IPS-15b (cell line): Measurements from ENCODE around the gene KLRG1.

Experiments
- H3K27me3 ChIP-seq: one replicate; pipeline ENCODE4 v1.6.1; 2013; ENCODE audit warnings: low read length; ENCODE audit not compliant: control insufficient read depth, insufficient read depth
- H3K36me3 ChIP-seq: one replicate; pipeline ENCODE4 v1.6.1; 2013; ENCODE audit warnings: low read length; ENCODE audit not compliant: control insufficient read depth, insufficient read depth
- H3K4me1 ChIP-seq: one replicate; pipeline ENCODE4 v1.6.1; 2013; ENCODE audit warnings: mild to moderate bottlenecking, low read length; ENCODE audit not compliant: control insufficient read depth, insufficient read depth
- H3K4me3 ChIP-seq: one replicate; pipeline ENCODE4 v1.5.1; 2013; ENCODE audit warnings: low read depth, low read length
- H3K9ac ChIP-seq: one replicate; pipeline ENCODE4 v1.6.1; 2013; ENCODE audit warnings: low read depth, mild to moderate bottlenecking, low read length
- H3K9me3 ChIP-seq: one replicate; pipeline ENCODE4 v1.6.1; 2013; ENCODE audit warnings: mild to moderate bottlenecking, low read length; ENCODE audit not compliant: control insufficient read depth, insufficient read depth

Gene KLRG1

DNA sequence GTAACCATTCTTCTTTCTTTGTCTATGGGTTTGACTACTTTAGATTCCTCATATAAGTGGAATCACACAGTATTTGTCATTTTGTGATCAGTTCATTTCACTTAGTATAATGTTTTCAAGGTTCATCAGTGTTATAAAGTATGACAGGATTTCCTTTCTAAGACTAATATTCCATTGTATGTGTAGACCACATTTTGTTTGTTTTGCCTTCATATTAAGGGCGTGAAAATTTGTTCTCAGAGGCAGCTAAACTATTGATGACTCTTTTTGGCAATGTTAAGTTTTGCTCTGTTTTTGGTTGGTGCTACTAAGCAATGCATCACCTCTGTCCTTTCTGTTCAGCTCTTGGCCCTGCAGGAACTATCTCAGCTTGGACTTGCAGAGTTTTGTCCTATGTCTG lies 1.7 kb upstream of the KLRG1 start:
- no peaks in the 10 kb centered on the region for H3K4me1 ChIP-seq
- no peak overlapping the region for H3K4me3 ChIP-seq
- H3K9me3 ChIP-seq, result no peaks in the 10 kb centered on the region
- H3K36me3 ChIP-seq, result no peaks in the 10 kb centered on the region
- no peak overlapping the region for H3K9ac ChIP-seq
- H3K27me3 ChIP-seq, result no peaks in the 10 kb centered on the region

DNA sequence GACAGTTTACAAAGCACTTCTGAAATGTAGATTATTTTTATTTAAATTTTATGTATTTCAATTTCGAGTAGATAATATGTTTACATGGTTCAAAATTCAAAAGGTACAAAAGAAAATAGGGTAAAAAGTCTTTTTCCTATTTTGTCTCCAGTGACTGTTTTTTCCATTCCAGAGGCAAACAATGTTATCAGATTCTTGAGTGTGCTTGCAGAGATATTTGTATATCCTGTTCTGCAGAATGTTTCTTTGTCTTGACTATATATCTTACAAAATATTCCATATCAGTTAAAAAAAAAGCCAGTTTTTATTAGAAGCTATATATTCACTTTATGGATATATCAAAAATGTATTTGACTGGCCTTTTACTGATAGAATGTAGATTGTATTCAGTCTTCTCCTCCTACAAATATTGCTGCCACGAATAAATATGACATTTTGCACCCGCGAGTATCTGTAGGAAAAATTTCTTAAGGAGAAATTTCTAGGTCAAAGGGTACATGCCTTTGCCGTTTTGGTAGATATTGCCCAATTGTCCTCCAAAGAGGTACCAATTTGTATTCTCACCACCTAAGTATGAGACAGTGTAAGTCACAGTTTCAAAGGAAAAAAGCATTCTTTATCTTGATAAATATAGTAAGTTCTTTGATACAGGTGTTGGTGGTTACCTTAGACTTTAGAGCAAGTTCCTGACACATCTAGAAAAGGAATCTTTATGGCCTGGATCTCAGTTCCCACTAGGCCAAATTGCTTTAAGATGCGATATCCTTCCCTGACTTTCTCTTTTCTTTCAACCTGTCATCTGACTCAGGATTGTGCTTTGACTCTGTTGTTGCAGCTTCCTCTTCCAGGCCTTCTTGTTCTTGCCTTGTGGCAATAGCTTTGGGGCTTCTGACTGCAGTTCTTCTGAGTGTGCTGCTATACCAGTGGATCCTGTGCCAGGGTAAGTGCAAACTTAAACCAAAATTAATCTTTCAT lies 2.3 kb downstream of the KLRG1 start:
- Histone ChIP-seq H3K9ac (no peak overlapping the region), H3K4me3 (no peak overlapping the region), H3K27me3 (no peaks in the 10 kb centered on the region), H3K9me3 (no peaks in the 10 kb centered on the region), H3K4me1 (peaks cover under 1% of the 10 kb centered on the region), H3K36me3 (no peaks in the 10 kb centered on the region)

DNA sequence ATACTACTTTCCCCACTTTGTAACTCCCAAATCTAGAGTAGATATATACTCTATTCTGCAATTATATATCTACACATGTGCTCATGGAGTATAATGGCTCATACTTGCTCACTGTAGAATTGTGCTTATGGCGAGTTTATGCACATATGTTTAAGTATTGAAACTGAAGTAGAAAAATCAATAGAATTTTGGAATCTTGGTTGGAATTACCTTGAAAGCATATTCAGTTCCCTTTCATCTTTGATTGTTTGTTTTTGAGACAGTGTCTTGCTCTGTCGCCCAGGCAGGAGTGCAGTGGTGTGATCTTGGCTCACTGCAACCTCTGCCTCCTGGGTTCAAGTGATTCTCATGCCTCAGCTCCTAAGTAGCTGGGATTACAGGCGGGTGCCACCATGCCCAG lies 4.5 kb downstream of the KLRG1 start:
- Histone ChIP-seq H3K27me3 (no peaks in the 10 kb centered on the region), H3K4me3 (no peak overlapping the region), H3K9ac (no peak overlapping the region), H3K9me3 (no peaks in the 10 kb centered on the region), H3K4me1 (peaks cover 3% of the 10 kb centered on the region), H3K36me3 (no peaks in the 10 kb centered on the region)

DNA sequence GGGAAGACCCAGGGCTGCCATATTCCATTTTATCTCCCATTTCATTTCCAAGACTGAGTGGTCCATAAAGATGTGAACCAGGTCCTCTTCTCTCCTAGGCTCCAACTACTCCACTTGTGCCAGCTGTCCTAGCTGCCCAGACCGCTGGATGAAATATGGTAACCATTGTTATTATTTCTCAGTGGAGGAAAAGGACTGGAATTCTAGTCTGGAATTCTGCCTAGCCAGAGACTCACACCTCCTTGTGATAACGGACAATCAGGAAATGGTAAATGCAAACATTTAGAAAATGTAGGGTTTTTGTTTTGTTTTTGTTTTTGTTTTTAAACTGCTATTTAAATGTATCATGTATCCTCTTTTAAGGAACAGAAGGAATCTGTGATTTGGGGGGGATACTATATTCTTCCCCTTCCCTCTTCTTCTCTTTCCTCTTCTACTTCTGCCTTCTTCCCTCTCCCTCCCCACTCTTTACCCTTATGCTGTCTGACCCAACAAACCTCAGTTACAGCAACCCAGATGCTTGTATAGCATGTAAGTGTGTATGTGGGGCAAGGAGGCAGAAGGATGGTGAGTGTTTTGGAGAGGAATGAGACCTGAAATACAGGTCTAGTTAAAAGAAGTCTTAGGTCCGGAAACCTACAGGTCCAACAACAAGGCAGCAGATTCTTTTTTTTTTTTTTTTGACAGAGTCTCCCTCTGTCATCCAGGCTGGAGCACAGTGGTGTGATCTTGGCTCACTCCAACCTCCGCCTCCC lies 5.9 kb downstream of the KLRG1 start:
- no peaks in the 10 kb centered on the region for H3K27me3 ChIP-seq
- H3K4me1 ChIP-seq, result peaks cover 3% of the 10 kb centered on the region
- no peak overlapping the region for H3K4me3 ChIP-seq
- H3K9me3 ChIP-seq, result no peaks in the 10 kb centered on the region
- no peaks in the 10 kb centered on the region for H3K36me3 ChIP-seq
- H3K9ac ChIP-seq, result no peak overlapping the region

DNA sequence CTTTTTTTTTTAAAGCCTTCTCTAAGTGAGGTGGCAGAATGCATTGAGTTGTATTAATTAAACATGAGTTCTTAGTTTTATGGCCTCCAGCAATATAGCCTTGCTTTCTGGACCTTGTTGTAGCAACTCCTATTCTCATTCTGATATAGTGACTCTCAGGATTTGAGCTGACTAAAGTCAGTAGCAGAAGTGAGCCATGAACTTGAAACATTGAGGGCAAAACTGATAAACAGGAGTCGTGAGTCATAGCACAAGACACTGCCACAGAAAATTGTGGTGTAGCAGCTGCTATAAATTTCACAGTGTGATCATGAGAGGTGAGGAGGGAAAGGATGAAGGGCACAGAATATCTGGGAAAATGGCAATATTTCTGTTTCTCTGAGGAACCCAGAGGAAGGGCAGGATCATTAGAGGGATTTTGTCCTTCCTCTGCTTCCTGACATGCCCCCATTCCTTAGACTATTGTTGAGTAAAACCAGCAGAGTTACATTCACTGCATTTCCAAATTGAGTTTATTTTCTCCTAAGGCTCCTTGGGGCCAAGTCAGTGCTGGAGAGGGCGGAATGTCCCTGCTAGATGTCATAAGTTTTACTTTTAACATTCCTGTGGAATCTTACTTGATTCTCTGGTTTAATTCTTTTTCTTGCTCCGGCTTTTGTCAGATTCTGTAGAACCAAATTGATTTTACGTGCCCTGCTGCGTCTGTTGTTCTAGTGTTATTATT lies 7.5 kb downstream of the KLRG1 start:
- Histone ChIP-seq H3K36me3 (no peaks in the 10 kb centered on the region), H3K4me1 (peaks cover 3% of the 10 kb centered on the region), H3K27me3 (no peaks in the 10 kb centered on the region), H3K9me3 (no peaks in the 10 kb centered on the region), H3K4me3 (no peak overlapping the region), H3K9ac (no peak overlapping the region)

DNA sequence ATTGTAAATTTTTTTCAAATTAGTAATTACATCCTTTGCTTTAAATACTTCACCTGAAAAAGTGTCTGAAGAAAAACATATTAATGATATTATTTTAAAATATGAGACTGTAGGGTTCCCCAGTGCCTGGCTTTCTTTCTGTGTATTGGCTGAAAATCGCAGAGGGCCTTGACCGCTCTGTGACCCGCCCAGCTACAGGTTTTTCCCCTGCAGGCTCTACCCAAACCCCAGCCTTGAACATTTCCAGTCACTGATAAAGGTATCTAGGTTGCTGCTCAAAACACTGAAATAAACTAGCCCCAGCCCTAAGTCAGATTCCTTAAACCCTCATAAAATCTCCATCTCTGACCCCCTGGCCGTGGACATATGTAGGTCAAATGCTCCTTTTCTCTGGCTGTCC lies 11.9 kb downstream of the KLRG1 start:
- no peak overlapping the region for H3K9ac ChIP-seq
- no peaks in the 10 kb centered on the region for H3K36me3 ChIP-seq
- H3K27me3 ChIP-seq, result no peaks in the 10 kb centered on the region
- no peak overlapping the region for H3K4me3 ChIP-seq
- no peaks in the 10 kb centered on the region for H3K9me3 ChIP-seq
- peaks cover 3% of the 10 kb centered on the region for H3K4me1 ChIP-seq

DNA sequence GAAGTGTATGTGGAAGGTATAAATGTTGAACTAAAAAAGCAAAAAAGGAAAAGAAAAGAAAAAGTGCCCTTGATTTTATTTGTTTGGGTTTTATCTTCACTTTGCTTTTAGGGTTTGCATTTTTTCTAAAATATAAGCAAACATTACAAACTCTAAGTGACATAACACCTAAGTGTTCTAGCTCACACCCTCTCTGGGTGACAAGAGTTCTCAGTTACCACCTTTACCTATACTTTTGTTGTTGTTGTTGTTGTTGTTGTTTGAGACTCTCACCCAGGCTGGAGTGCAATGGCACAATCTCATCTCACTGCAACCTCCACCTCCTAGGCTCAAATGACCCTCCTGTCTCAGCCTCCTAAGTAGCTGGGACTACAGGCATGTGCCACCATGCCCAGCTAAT lies 13.0 kb downstream of the KLRG1 start:
- H3K9ac ChIP-seq, result no peak overlapping the region
- H3K27me3 ChIP-seq, result no peaks in the 10 kb centered on the region
- H3K4me3 ChIP-seq, result no peak overlapping the region
- H3K36me3 ChIP-seq, result no peaks in the 10 kb centered on the region
- H3K9me3 ChIP-seq, result no peaks in the 10 kb centered on the region
- no peaks in the 10 kb centered on the region for H3K4me1 ChIP-seq

DNA sequence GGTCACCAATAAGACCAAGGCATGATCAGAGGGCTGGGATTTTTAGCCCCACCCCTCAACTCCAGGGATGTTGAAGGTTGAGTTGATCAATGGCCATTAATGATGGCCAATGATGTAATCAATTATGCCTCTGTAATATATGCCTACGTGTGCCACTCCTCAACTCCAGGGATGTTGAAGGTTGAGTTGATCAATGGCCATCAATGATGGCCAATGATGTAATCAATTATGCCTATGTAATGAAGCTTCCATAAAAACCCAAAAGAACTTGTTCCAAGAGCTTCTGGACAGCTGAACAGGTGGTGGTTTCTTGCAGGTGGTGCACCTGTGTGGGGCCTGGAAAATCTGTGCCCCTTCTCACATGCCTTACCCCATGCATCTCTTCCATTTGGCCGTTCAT lies 33.2 kb downstream of the KLRG1 start:
- Histone ChIP-seq H3K4me3 (no peak overlapping the region), H3K9ac (no peak overlapping the region), H3K9me3 (no peaks in the 10 kb centered on the region)

DNA sequence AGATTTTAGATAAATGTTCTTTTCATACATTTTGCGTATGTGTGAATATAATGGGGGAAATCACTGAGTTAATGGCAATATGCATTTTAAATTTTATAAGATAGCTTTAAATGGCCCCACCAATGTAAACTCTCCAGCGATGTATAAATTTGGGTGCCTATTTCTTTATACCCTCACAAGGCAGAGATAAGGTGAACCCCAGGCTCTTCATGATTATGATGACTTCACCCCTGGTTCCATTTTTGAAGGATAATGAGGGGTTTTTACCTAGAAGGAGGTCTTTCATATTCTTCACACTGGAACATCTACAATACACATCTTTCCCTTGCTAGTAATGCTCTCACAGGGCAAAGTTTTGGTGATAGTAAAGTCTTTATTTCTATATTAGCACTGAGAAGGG lies 35.2 kb downstream of the KLRG1 start:
- Histone ChIP-seq H3K4me3 (no peak overlapping the region), H3K9ac (no peak overlapping the region), H3K9me3 (no peaks in the 10 kb centered on the region), H3K4me1 (no peaks in the 10 kb centered on the region), H3K27me3 (no peaks in the 10 kb centered on the region), H3K36me3 (no peaks in the 10 kb centered on the region)

More for the DNA sequence above, 33.2 kb downstream of the KLRG1 start:
- H3K4me1 ChIP-seq, result no peaks in the 10 kb centered on the region
- no peaks in the 10 kb centered on the region for H3K36me3 ChIP-seq
- H3K27me3 ChIP-seq, result no peaks in the 10 kb centered on the region

DNA sequence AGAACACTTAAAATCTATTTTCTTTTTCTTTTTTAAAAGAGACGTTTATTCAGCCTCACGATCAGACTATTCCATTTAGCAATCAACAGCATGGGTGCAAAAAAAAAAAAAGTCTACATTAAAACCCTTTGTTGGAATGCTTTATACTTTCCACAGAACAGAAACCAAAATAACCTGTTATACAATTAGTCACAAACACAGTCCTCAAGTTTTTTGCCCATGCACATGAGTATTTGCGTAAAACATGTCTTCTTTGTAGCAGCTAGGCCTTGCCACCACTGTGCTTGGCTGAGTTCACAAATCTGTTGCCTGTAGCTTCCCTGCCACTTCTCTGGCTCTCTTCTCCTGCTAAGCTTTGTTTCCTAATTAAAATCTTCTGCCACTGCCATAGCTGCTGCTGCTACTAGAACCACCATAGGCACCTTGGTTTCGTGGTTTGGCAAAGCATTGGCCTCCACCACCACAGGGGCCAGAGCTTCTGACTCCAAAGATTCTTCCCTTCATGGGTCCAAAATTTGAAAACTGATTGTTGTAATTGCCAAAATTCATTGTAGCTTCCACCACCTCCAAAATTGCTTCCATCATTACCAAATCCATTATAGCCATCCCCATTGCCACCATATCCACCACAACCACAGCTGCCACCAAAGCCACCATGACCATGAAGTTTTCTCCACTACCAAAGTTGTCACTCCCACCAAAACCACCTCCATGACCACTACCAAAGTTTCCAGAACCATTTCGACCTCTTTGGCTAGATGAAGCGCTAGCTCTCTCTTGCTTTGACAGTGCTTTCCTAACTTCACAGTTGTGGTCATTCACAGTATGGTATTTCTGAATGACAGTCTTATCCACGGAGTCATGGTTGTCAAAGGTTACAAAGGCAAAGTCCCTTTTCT lies 38.1 kb downstream of the KLRG1 start:
- Histone ChIP-seq H3K4me1 (peaks cover 6% of the 10 kb centered on the region), H3K36me3 (no peaks in the 10 kb centered on the region), H3K27me3 (no peaks in the 10 kb centered on the region), H3K4me3 (no peak overlapping the region), H3K9me3 (no peaks in the 10 kb centered on the region), H3K9ac (no peak overlapping the region)

DNA sequence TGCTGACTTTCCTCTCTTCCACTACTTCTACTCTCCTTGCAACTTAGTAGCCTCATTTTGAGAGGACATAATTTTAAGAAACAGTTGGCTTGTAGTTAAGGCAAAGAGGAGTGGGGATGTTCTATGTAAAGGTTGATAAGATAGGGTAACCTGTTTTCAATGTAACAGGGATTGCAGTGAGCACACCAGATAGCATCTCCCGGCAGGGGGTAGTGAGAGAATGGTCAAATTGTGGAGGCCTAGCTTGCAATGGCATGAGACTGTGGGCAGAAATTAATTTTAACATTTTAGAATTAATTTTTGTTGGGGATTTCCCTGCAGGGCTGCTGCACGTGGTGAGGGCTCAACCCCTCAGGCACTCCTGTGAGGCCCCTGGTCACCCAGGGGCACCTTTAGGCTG lies 41.4 kb downstream of the KLRG1 start:
- Histone ChIP-seq H3K4me1 (peaks cover 6% of the 10 kb centered on the region), H3K9me3 (no peaks in the 10 kb centered on the region), H3K9ac (no peak overlapping the region), H3K27me3 (no peaks in the 10 kb centered on the region), H3K4me3 (no peak overlapping the region), H3K36me3 (no peaks in the 10 kb centered on the region)
